ENCODE data around the gene RBCK1. TPM values are rescaled to one million over a fixed set of nuclear protein-coding genes. Genes with fewer than 3 reads are reported as not detected.

The RBCK1 gene
- total and polyA plus RNA-seq, 9 of the 15 experiments (the other 6 are each of a cell fraction or from before 2014, with no cell fraction given): 5.9 to 59.3 (median 26.5) TPM

DNA sequence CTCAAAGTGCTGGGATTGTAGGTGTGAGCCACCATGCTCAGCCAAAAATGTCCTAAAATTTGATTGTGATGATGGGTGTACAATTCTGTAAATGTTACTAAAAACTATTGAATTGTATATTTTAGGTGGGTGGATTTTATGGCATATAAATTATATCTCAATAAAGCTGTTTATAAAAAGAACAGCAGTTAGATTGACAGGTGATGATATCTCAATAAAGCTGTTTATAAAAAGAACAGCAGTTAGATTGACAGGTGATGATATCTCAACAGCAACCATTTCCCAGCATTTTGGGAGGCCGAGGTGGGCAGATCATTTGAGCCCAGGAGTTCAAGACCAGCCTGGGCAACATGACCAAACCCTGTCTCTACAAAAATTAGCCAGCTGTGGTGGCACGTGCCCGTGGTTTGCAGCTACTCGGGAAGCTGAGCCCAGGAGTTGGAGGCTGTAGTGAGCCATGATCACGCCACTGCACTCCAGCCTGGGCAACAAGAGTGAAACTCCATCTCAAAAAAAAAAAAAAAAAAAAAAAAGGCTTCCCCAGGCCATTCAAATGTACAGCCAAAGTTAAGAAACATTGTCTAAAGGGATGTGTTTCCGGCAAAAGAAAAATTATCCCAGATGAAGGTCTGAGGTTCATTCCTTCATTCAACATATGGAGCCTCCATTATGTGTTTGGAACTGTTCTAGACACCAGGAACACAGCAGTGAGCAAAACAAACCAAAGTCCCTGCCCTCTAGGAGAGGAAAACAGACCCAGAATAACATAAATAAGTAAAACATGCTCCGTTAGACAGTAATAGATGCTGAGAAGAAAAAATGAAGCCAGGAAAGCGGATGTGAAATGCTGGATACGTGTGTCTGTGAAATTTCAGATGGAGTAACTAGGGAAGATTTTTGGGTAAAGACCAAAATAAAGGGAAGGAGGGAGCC, 1.6 kb upstream of the RBCK1 start (continued):
- TF ChIP-seq, protein P1, sequence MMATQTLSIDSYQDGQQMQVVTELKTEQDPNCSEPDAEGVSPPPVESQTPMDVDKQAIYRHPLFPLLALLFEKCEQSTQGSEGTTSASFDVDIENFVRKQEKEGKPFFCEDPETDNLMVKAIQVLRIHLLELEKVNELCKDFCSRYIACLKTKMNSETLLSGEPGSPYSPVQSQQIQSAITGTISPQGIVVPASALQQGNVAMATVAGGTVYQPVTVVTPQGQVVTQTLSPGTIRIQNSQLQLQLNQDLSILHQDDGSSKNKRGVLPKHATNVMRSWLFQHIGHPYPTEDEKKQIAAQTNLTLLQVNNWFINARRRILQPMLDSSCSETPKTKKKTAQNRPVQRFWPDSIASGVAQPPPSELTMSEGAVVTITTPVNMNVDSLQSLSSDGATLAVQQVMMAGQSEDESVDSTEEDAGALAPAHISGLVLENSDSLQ (IDR thresholded peaks at IDR 0.05): peak; percentile 89
- TF ChIP-seq ZNF644 (tag; IDR thresholded peaks at IDR 0.05; ENCODE audit: low read depth): peak; percentile 43; the same call in 1 of the 2 replicates
- no peak for TF ChIP-seq RBM34 (IDR thresholded peaks at IDR 0.05; ENCODE audit: borderline replicate concordance, insufficient read depth, low read length)
- TF ChIP-seq, protein P2, sequence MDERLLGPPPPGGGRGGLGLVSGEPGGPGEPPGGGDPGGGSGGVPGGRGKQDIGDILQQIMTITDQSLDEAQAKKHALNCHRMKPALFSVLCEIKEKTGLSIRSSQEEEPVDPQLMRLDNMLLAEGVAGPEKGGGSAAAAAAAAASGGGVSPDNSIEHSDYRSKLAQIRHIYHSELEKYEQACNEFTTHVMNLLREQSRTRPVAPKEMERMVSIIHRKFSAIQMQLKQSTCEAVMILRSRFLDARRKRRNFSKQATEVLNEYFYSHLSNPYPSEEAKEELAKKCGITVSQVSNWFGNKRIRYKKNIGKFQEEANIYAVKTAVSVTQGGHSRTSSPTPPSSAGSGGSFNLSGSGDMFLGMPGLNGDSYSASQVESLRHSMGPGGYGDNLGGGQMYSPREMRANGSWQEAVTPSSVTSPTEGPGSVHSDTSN (CRISPR knock-in tag; IDR thresholded peaks at IDR 0.05; ENCODE audit: low read depth): no peak; the same call in 1 of the 2 replicates
- TF ChIP-seq, protein P2 (tag; conservative IDR thresholded peaks at IDR 0.05; ENCODE audit: low read depth): peak; percentile 49; the same call in 1 of the 2 replicates
- no peak for TF ChIP-seq NCOR1 (IDR thresholded peaks at IDR 0.05)
- TF ChIP-seq NEUROD1 (IDR thresholded peaks at IDR 0.05; ENCODE audit: borderline replicate concordance, low read depth, low read length, partially characterized antibody): no peak
- no peak for TF ChIP-seq PHF8 (IDR thresholded peaks at IDR 0.05; ENCODE audit: borderline replicate concordance, low read length)
- TF ChIP-seq HDAC2 (IDR thresholded peaks at IDR 0.05): no peak
- no peak for TF ChIP-seq MXI1 (IDR thresholded peaks at IDR 0.05; ENCODE audit: low read depth, low read length)
- TF ChIP-seq, protein P3, sequence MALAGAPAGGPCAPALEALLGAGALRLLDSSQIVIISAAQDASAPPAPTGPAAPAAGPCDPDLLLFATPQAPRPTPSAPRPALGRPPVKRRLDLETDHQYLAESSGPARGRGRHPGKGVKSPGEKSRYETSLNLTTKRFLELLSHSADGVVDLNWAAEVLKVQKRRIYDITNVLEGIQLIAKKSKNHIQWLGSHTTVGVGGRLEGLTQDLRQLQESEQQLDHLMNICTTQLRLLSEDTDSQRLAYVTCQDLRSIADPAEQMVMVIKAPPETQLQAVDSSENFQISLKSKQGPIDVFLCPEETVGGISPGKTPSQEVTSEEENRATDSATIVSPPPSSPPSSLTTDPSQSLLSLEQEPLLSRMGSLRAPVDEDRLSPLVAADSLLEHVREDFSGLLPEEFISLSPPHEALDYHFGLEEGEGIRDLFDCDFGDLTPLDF (CRISPR knock-in tag; IDR thresholded peaks at IDR 0.05): no peak
- TF ChIP-seq, protein P4, sequence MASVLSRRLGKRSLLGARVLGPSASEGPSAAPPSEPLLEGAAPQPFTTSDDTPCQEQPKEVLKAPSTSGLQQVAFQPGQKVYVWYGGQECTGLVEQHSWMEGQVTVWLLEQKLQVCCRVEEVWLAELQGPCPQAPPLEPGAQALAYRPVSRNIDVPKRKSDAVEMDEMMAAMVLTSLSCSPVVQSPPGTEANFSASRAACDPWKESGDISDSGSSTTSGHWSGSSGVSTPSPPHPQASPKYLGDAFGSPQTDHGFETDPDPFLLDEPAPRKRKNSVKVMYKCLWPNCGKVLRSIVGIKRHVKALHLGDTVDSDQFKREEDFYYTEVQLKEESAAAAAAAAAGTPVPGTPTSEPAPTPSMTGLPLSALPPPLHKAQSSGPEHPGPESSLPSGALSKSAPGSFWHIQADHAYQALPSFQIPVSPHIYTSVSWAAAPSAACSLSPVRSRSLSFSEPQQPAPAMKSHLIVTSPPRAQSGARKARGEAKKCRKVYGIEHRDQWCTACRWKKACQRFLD (CRISPR knock-in tag; IDR thresholded peaks at IDR 0.05): 0 out of 2 replicates have a peak, but pooled peaks have one; percentile 35
- TF ChIP-seq, protein P5, sequence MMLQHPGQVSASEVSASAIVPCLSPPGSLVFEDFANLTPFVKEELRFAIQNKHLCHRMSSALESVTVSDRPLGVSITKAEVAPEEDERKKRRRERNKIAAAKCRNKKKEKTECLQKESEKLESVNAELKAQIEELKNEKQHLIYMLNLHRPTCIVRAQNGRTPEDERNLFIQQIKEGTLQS (IDR thresholded peaks at IDR 0.05): no peak
- TF ChIP-seq, protein P5 (CRISPR knock-in tag; conservative IDR thresholded peaks at IDR 0.05): no peak
- no peak for TF ChIP-seq MYC (IDR thresholded peaks at IDR 0.05; ENCODE audit: low read depth, low read length)
- no peak for TF ChIP-seq MYC (CRISPR knock-in tag; IDR thresholded peaks at IDR 0.05; ENCODE audit: borderline replicate concordance, low read depth)
